ENCODE results near the gene UBB. TPM values are rescaled to one million over a fixed set of nuclear protein-coding genes. Genes with fewer than 3 reads are reported as not detected.

The UBB gene
- total RNA-seq, 3 donors from 2014 or later, result 1,560 to 1,757 (median 1,606) TPM

- ATAC-seq, result no peak
- intact Hi-C loops (cut with DNase I, micrococcal nuclease), result no loop called here
- Histone ChIP-seq H3K4me3 (no peak overlapping the region), H3K9me3 (no peaks in the 10 kb centered on the region), H3K36me3 (ENCODE audit: low read depth) (no peaks in the 10 kb centered on the region), H3K4me1 (ENCODE audit: low read depth) (peaks cover 7% of the 10 kb centered on the region)
- TF ChIP-seq, protein P1, sequence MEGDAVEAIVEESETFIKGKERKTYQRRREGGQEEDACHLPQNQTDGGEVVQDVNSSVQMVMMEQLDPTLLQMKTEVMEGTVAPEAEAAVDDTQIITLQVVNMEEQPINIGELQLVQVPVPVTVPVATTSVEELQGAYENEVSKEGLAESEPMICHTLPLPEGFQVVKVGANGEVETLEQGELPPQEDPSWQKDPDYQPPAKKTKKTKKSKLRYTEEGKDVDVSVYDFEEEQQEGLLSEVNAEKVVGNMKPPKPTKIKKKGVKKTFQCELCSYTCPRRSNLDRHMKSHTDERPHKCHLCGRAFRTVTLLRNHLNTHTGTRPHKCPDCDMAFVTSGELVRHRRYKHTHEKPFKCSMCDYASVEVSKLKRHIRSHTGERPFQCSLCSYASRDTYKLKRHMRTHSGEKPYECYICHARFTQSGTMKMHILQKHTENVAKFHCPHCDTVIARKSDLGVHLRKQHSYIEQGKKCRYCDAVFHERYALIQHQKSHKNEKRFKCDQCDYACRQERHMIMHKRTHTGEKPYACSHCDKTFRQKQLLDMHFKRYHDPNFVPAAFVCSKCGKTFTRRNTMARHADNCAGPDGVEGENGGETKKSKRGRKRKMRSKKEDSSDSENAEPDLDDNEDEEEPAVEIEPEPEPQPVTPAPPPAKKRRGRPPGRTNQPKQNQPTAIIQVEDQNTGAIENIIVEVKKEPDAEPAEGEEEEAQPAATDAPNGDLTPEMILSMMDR (IDR thresholded peaks at IDR 0.05), result no peak
- DNase-seq, result no peak
Measured at GRCh38 chr17:16422416-16422815, 41.5 kb downstream of the UBB start.

DNA sequence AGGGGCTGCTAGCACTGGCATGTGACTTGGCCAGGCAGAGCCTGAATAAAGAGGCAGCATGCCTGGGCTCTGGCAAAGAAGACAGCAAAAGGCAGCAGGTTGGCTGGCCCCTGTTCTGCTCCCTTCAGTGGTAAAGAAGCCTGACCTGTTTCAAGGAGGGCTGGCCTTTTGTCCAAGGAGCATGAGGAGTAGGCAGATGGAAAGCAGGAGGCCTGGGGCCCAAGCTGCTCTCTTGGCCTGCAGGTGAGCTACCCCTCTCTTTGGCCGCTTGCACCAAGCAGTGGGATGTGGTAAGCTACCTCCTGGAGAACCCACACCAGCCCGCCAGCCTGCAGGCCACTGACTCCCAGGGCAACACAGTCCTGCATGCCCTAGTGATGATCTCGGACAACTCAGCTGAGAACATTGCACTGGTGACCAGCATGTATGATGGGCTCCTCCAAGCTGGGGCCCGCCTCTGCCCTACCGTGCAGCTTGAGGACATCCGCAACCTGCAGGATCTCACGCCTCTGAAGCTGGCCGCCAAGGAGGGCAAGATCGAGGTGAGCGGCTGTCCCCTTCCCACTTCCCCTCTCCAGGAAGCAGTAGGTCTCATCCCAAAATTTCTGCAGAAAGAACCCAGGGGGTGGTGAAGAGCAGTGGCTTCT is 42.5 kb downstream of the UBB start:
- DNase-seq (peak in 1 of 3 donors; percentile 33), ATAC-seq (no peak)
- intact Hi-C loops (cut with DNase I, micrococcal nuclease), result no loop called here
- peaks cover 4% of the 10 kb centered on the region for H3K4me1 ChIP-seq (ENCODE audit: low read depth)
- no peak overlapping the region for H3K4me3 ChIP-seq
- H3K36me3 ChIP-seq (ENCODE audit: low read depth), result no peaks in the 10 kb centered on the region
- no peaks in the 10 kb centered on the region for H3K9me3 ChIP-seq
- TF ChIP-seq, protein P1 (IDR thresholded peaks at IDR 0.05), result no peak

DNA sequence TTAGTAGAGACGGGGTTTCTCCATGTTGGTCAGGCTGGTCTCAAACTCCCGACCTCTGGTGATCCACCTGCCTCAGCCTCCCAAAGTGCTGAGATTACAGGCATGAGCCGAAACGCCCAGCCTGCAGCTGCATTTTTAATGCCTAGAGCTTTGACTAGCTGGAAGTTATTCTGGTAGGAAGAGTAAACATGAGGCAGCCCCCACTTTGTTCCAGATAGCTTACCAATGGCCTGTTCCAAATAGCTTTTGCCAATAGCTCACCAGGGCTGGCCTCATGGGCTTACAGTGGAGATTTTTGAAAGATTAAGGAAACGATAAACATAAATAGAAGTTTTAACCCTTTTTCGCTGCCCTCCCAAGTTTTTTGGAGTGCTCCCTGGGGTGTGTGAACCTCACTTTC is 44.3 kb downstream of the UBB start:
- Histone ChIP-seq H3K36me3 (ENCODE audit: low read depth) (no peaks in the 10 kb centered on the region), H3K9me3 (no peaks in the 10 kb centered on the region), H3K4me1 (ENCODE audit: low read depth) (no peaks in the 10 kb centered on the region), H3K4me3 (no peak overlapping the region)
- DNase-seq (no peak), ATAC-seq (no peak)
- intact Hi-C loops (cut with DNase I, micrococcal nuclease), result no loop called here
- TF ChIP-seq, protein P1 (IDR thresholded peaks at IDR 0.05), result no peak

DNA sequence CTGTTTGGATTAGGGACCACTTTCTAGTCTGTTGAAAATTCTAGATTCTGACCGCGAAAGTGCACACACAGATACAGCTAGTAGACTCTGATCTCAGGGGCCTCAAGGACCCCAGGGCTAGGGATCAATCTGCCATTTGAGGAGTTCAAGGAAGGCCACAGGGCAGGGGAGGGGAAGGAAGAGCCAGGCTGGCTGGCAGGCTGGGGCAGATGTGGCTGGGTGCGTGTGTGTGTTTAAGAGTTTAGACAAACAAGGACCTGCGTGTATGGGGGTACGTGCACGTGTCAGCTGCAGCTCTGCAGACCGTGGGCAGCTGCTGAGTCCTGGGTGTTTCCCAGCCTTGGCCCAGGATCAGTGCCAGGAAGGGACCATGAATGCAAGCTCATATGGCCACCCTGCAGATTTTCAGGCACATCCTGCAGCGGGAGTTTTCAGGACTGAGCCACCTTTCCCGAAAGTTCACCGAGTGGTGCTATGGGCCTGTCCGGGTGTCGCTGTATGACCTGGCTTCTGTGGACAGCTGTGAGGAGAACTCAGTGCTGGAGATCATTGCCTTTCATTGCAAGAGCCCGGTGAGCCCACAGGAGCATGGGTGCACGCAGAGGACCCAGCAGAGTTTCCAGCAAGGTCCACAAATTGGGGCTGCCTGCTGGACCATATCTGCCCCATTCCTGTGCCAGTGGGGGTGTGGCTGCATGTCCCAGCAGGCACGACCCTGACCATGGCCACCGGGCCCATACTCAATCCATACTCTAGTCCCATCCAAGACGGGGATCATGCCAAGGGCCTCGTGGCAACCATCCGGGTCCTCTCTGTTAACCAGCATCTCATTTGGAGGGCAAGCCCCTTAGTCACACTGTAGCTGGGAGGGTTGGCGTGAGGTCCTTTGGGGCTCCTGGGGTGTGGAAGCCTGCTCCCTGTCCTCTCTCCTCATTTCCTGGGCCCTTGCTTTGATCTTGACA is 45.1 kb downstream of the UBB start:
- TF ChIP-seq, protein P1 (IDR thresholded peaks at IDR 0.05), result no peak
- peak in 1 of 3 donors; percentile 54 for DNase-seq
- Histone ChIP-seq H3K4me1 (ENCODE audit: low read depth) (no peaks in the 10 kb centered on the region), H3K4me3 (no peak overlapping the region), H3K9me3 (no peaks in the 10 kb centered on the region), H3K36me3 (ENCODE audit: low read depth) (no peaks in the 10 kb centered on the region)
- intact Hi-C loops (cut with DNase I, micrococcal nuclease), result no loop called here
- peak; percentile 69 for ATAC-seq

GRCh38 chr17:16427020-16427419 is 46.1 kb downstream of the UBB start:
- ATAC-seq (no peak), DNase-seq (no peak)
- TF ChIP-seq, protein P1 (IDR thresholded peaks at IDR 0.05), result no peak
- H3K36me3 ChIP-seq (ENCODE audit: low read depth), result no peaks in the 10 kb centered on the region
- H3K4me1 ChIP-seq (ENCODE audit: low read depth), result no peaks in the 10 kb centered on the region
- intact Hi-C loops (cut with DNase I, micrococcal nuclease), result no loop called here
- H3K9me3 ChIP-seq, result no peaks in the 10 kb centered on the region
- H3K4me3 ChIP-seq, result no peak overlapping the region

Data from mucosa of descending colon (tissue), 3 donors.